Mucosa of gallbladder (tissue), 1 donor: ENCODE data around the gene NAV2. TPM values are rescaled to one million over a fixed set of nuclear protein-coding genes. Genes with fewer than 3 reads are reported as not detected.
"Not testable (repeated sequence)": the region's sequence is repeated elsewhere in the genome, so short reads cannot be mapped to it uniquely, and the experiment has no call there.

Experiments used
- DNase-seq: peaks from one replicate; pipeline ENCODE4 v3.0.0-alpha.2; 2020; ENCODE audit warnings: low spot score
- total RNA-seq: library from RNA; stranded (reverse); gene quantifications from one replicate; pipeline ENCODE4 v1.2.1, GENCODE V29; 2021
- donor health status: DM: no; HTN: no; CAD: no.

The NAV2 gene
- total RNA-seq, 1 donor from 2014 or later = 5.3 TPM

GRCh38 chr11:19921976-19922688 is 209.5 kb downstream of the NAV2 start:
- DNase-seq = no peak

- DNase-seq = no peak
Observed at GRCh38 chr11:19922689-19923035, 210.0 kb downstream of the NAV2 start.

GRCh38 chr11:19923626-19924025 is 211.0 kb downstream of the NAV2 start:
- DNase-seq = no peak

GRCh38 chr11:19924311-19924710 is 211.7 kb downstream of the NAV2 start:
- no peak for DNase-seq

GRCh38 chr11:19924716-19925115 is 212.1 kb downstream of the NAV2 start:
- no peak for DNase-seq

- not testable (repeated sequence) for DNase-seq
Observed at GRCh38 chr11:19927403-19927802, 214.8 kb downstream of the NAV2 start.

GRCh38 chr11:19929147-19929546 is 216.5 kb downstream of the NAV2 start:
- DNase-seq = no peak

- DNase-seq = no peak
Observed at GRCh38 chr11:19929655-19930054, 217.0 kb downstream of the NAV2 start.

GRCh38 chr11:19931141-19931770 is 218.6 kb downstream of the NAV2 start:
- DNase-seq = no peak

GRCh38 chr11:19931771-19932369 is 219.2 kb downstream of the NAV2 start:
- no peak for DNase-seq

- DNase-seq = no peak
Observed at GRCh38 chr11:19933132-19933735, 220.6 kb downstream of the NAV2 start.

GRCh38 chr11:19933801-19934488 is 221.3 kb downstream of the NAV2 start:
- no peak for DNase-seq

- no peak for DNase-seq
Observed at GRCh38 chr11:19934828-19935259, 222.2 kb downstream of the NAV2 start.

- DNase-seq = no peak
Observed at GRCh38 chr11:19935507-19935906, 222.9 kb downstream of the NAV2 start.

- DNase-seq = no peak
Observed at GRCh38 chr11:19936461-19936860, 223.8 kb downstream of the NAV2 start.

- peak; percentile 22 for DNase-seq
Observed at GRCh38 chr11:19938169-19938856, 225.7 kb downstream of the NAV2 start.

GRCh38 chr11:19938866-19939265 is 226.2 kb downstream of the NAV2 start:
- DNase-seq = no peak

- no peak for DNase-seq
Observed at GRCh38 chr11:19939415-19939929, 226.8 kb downstream of the NAV2 start.

GRCh38 chr11:19940831-19941230 is 228.2 kb downstream of the NAV2 start:
- DNase-seq = no peak

- DNase-seq = no peak
Observed at GRCh38 chr11:19946681-19947080, 234.0 kb downstream of the NAV2 start.

GRCh38 chr11:19947537-19948114 is 235.0 kb downstream of the NAV2 start:
- no peak for DNase-seq
